HepG2 (cell line): ENCODE results near the gene EWSR1. TPM values are rescaled to one million over a fixed set of nuclear protein-coding genes. Genes with fewer than 3 reads are reported as not detected.
"Not testable (repeated sequence)": the region's sequence is repeated elsewhere in the genome, so short reads cannot be mapped to it uniquely, and the experiment has no call there.

Source experiments
- ATAC-seq: fragments of 200-7000 bp; cut with Tn5 transposase; 3 replicates; pipeline ENCODE4 v1.9.1; 2020; ENCODE audit warnings: mild to moderate bottlenecking, moderate library complexity
- BruUV-seq: library from RNA; stranded (reverse); fragments of 400-500 nt; replicated peaks from 2 replicates; lab custom pipeline; 2021; lab: Mats Ljungman, UMichigan
- CTCF ChIA-PET: fragments of 300-600 bp; formaldehyde crosslinking; extraction: SDS; loops from one replicate; lab custom pipeline; 2021; ENCODE audit warnings: low total read pairs, inconsistent platforms, low intra/inter-chr PET ratio; lab: Yijun Ruan, JAX
- POLR2A ChIA-PET: fragments of 350-600 bp; sonication (Branson Sonifier 250); formaldehyde crosslinking; loops from one replicate; lab custom pipeline; 2020; ENCODE audit warnings: antibody characterized with exemption, inconsistent platforms; lab: Yijun Ruan, JAX
- DNase-seq: peaks from one replicate; pipeline ENCODE4 v3.0.0-alpha.2; 2015; ENCODE audit warnings: low spot score
- FAIRE-seq: peaks from 3 replicates; lab custom pipeline; 2011; peaks lifted over from hg19 to GRCh38; lab: Jason Lieb, UNC
- H2AFZ ChIP-seq: one replicate; pipeline ENCODE4 v1.6.1; 2011; ENCODE audit warnings: low read length, inconsistent platforms
- H3K27ac ChIP-seq: fragments of 300-600 bp; 3 replicates; pipeline ENCODE4 v1.8.0; 2011; ENCODE audit warnings: mixed run types, mild to moderate bottlenecking, mixed read lengths, low read length, inconsistent platforms; ENCODE audit not compliant: insufficient read depth; ENCODE audit errors: extremely low read length
- H3K27me3 ChIP-seq, 2 experiments: fragments of 200-600 bp in 1 of 2; 2 replicates in 1 of 2; 3 replicates in 1 of 2; pipeline versions ENCODE4 v1.6.0 to v1.8.0; 2011; ENCODE audit warnings: low read length in 2 of 2, mild to moderate bottlenecking in 2 of 2, moderate library complexity in 2 of 2, inconsistent platforms in 1 of 2; ENCODE audit not compliant: insufficient read depth in 2 of 2, control insufficient read depth in 1 of 2
- H3K36me3 ChIP-seq, 2 experiments: fragments of 200-600 bp in 1 of 2; replicated peaks in 1 of 2; 2 replicates in 1 of 2; 3 replicates in 1 of 2; pipeline versions ENCODE4 v1.5.1 to v1.8.0; 2011; ENCODE audit warnings: low read length in 2 of 2, inconsistent platforms in 1 of 2; ENCODE audit not compliant: insufficient read depth in 2 of 2, control insufficient read depth in 1 of 2
- H3K4me1 ChIP-seq: 2 replicates; pipeline ENCODE4 v1.5.1; 2012; ENCODE audit warnings: low read length, inconsistent platforms; ENCODE audit not compliant: insufficient read depth
- H3K4me2 ChIP-seq: 2 replicates; pipeline ENCODE4 v1.6.0; 2011; ENCODE audit warnings: low read depth, low read length, inconsistent platforms
- H3K4me3 ChIP-seq, 3 experiments: fragments of 200-600 bp in 1 of 3; sonication (generic), shearing (Covaris generic) in 1 of 3; replicated peaks in 1 of 3; 2 replicates each; pipeline ENCODE4 v1.5.1; 2011 to 2016; ENCODE audit warnings: low read length in 3 of 3, inconsistent platforms in 2 of 3, low read depth in 2 of 3, mild to moderate bottlenecking in 2 of 3, control low read depth in 1 of 3, mixed read lengths in 1 of 3; ENCODE audit not compliant: insufficient read depth in 1 of 3
- H3K79me2 ChIP-seq: one replicate; pipeline ENCODE4 v1.6.1; 2011; ENCODE audit warnings: low read length, inconsistent platforms; ENCODE audit not compliant: insufficient read depth
- H3K9ac ChIP-seq: 2 replicates; pipeline ENCODE4 v1.6.0; 2011; ENCODE audit warnings: mild to moderate bottlenecking, low read depth, low read length, inconsistent platforms; ENCODE audit not compliant: insufficient read depth
- H3K9me3 ChIP-seq: 2 replicates; pipeline ENCODE4 v1.5.1; 2012; ENCODE audit warnings: mild to moderate bottlenecking, low read length
- H4K20me1 ChIP-seq: 2 replicates; pipeline ENCODE4 v1.6.0; 2011; ENCODE audit warnings: inconsistent platforms, mild to moderate bottlenecking, low read length, moderate library complexity; ENCODE audit not compliant: insufficient read depth
- ZNF121 ChIP-seq: sonication (generic); formaldehyde crosslinking; IDR thresholded peaks from 2 replicates; pipeline ENCODE4 v1.5.0; 2020; ENCODE audit warnings: mild to moderate bottlenecking, missing genetic modification reagents
- ZNF770 ChIP-seq: sonication (generic); formaldehyde crosslinking; IDR thresholded peaks from 2 replicates; pipeline ENCODE4 v1.5.0; 2020; ENCODE audit warnings: mild to moderate bottlenecking, missing genetic modification reagents
- WGBS: methylation state at CpG from one replicate; pipeline ENCODE4 v1.1.6; 2017; ENCODE audit warnings: low lambda C conversion rate; 5-methylcytosine and 5-hydroxymethylcytosine counted together
- in situ Hi-C: cut with HindIII; loops from 2 replicates; pipeline ENCODE4 v1.10.0; 2017; ENCODE audit warnings: low pct_unique_long_range_greater_than_20kb; ENCODE audit not compliant: extremely low pct_ligation_motif_present
- intact Hi-C: fragments of 100-400 bp; cut with micrococcal nuclease; formaldehyde crosslinking; loops from one replicate; pipeline ENCODE4 v1.10.0; 2022; ENCODE audit not compliant: unreplicated experiment
- polyA plus RNA-seq, 8 experiments: library from polyadenylated mRNA; depleted of rRNA in 3 of 8; stranded (reverse) in 7 of 8; unstranded in 1 of 8; fragments of >200 nt; fragmentation: Illumina TruSeq in 4 of 8; extraction: Trizol in 4 of 8; gene quantifications; 2 replicates each; pipeline versions ENCODE4 v1.2.1 to v1.2.3, GENCODE V29; 2011 to 2016; ENCODE audit warnings: low read depth in 4 of 8, missing spikeins in 1 of 8, mixed read lengths in 1 of 8; ENCODE audit not compliant: insufficient read depth in 1 of 8
- total RNA-seq, 5 experiments: library from RNA; depleted of rRNA; stranded (reverse); fragments of >200 nt; fragmentation: Illumina TruSeq; extraction: Trizol; gene quantifications; 2 replicates each; pipeline ENCODE4 v1.2.3, GENCODE V29; 2016; ENCODE audit warnings: low read depth in 1 of 5
- TF ChIP-seq, protein P1 (sequence below): sonication (generic); formaldehyde crosslinking; IDR thresholded peaks from 2 replicates; pipeline ENCODE4 v1.4.0; 2020; ENCODE audit warnings: missing genetic modification reagents
- TF ChIP-seq, protein P2 (sequence below): sonication (generic); formaldehyde crosslinking; IDR thresholded peaks from 2 replicates; pipeline ENCODE4 v1.5.1; 2020; ENCODE audit warnings: mild to moderate bottlenecking, missing genetic modification reagents
- TF ChIP-seq, protein P3 (sequence below): IDR thresholded peaks from 2 replicates; pipeline ENCODE4 v1.6.1; 2016; ENCODE audit warnings: mild to moderate bottlenecking, missing biosample characterization, missing genetic modification reagents

EWSR1 gene
- total and polyA plus RNA-seq, 2 of the 13 experiments (the other 11 are each of a cell fraction or from before 2014, with no cell fraction given) = 211 to 326 TPM

- Histone ChIP-seq H3K4me2 (peak overlapping the region; percentile 80; the same call in 1 of the 2 replicates), H3K4me1 (peaks cover 41% of the 10 kb centered on the region), H3K27me3 (peaks cover 2 to 11% of the 10 kb centered on the region in 2 experiments; a peak in 3 of 5 replicates)
- H3K9me3 ChIP-seq, H2AFZ ChIP-seq, in situ Hi-C loops, H3K27ac ChIP-seq, H4K20me1 ChIP-seq, intact Hi-C loops, FAIRE-seq, DNase-seq, BruUV-seq, CTCF ChIA-PET, H3K79me2 ChIP-seq, POLR2A ChIA-PET, H3K4me3 ChIP-seq, H3K9ac ChIP-seq, ATAC-seq, H3K36me3 ChIP-seq: not testable (repeated sequence)
- 21% methylated on average over 2 of the region's 2 CpGs for WGBS
- TF ChIP-seq ZNF770 (CRISPR knock-in tag) (0 out of 2 replicates have a peak, but pooled peaks have one; percentile 23), ZNF121 (CRISPR knock-in tag) (peak; percentile 76)
These were observed 48.7 kb upstream of the EWSR1 start for GRCh38 chr22:29219409-29219782.

GRCh38 chr22:29219881-29220670, 48.0 kb upstream of the EWSR1 start:
- Histone ChIP-seq H3K27me3 (peaks cover 2 to 18% of the 10 kb centered on the region in 2 experiments; a peak in 4 of 5 replicates), H3K27ac (no peak overlapping the region), H3K36me3 (no peaks in the 10 kb centered on the region), H3K4me3 (peak overlapping the region; percentile 13 to 58 (median 19); a peak in 5 of 6 replicates), H4K20me1 (no peaks in the 10 kb centered on the region), H3K9ac (no peak overlapping the region), H3K9me3 (no peaks in the 10 kb centered on the region), H3K79me2 (no peaks in the 10 kb centered on the region), H3K4me1 (peaks cover 42% of the 10 kb centered on the region), H2AFZ (no peak overlapping the region), H3K4me2 (peak overlapping the region; percentile 80)
- no TSS peak for BruUV-seq
- WGBS = 2% methylated on average over 12 of the region's 14 CpGs
- in situ Hi-C loops = no loop called here
- intact Hi-C loops = no loop called here
- ChIA-PET CTCF (no interaction called here), POLR2A (no interaction called here)
- ATAC-seq (peak; percentile 36), FAIRE-seq (peak; percentile 73), DNase-seq (peak; percentile 33)
- TF ChIP-seq, protein P1, sequence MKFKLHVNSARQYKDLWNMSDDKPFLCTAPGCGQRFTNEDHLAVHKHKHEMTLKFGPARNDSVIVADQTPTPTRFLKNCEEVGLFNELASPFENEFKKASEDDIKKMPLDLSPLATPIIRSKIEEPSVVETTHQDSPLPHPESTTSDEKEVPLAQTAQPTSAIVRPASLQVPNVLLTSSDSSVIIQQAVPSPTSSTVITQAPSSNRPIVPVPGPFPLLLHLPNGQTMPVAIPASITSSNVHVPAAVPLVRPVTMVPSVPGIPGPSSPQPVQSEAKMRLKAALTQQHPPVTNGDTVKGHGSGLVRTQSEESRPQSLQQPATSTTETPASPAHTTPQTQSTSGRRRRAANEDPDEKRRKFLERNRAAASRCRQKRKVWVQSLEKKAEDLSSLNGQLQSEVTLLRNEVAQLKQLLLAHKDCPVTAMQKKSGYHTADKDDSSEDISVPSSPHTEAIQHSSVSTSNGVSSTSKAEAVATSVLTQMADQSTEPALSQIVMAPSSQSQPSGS (CRISPR knock-in tag) = no peak
- TF ChIP-seq, protein P2, sequence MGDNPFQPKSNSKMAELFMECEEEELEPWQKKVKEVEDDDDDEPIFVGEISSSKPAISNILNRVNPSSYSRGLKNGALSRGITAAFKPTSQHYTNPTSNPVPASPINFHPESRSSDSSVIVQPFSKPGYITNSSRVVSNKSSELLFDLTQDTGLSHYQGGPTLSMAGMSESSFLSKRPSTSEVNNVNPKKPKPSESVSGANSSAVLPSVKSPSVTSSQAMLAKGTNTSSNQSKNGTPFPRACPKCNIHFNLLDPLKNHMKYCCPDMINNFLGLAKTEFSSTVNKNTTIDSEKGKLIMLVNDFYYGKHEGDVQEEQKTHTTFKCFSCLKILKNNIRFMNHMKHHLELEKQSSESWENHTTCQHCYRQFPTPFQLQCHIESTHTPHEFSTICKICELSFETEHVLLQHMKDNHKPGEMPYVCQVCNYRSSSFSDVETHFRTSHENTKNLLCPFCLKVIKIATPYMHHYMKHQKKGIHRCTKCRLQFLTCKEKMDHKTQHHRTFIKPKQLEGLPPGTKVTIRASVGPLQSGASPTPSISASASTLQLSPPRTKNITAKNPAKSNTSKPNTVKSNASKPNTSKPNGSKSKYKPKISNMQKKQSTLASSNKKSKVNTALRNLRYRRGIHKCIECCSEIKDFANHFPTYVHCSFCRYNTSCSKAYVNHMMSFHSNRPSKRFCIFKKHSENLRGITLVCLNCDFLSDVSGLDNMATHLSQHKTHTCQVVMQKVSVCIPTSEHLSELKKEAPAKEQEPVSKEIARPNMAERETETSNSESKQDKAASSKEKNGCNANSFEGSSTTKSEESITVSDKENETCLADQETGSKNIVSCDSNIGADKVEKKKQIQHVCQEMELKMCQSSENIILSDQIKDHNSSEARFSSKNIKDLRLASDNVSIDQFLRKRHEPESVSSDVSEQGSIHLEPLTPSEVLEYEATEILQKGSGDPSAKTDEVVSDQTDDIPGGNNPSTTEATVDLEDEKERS = no peak
- TF ChIP-seq, protein P3, sequence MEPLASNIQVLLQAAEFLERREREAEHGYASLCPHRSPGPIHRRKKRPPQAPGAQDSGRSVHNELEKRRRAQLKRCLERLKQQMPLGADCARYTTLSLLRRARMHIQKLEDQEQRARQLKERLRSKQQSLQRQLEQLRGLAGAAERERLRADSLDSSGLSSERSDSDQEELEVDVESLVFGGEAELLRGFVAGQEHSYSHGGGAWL (CRISPR knock-in tag) = no peak
